Uterus (tissue), 4 donors: ENCODE results near the gene PRDM15. TPM values are rescaled to one million over a fixed set of nuclear protein-coding genes. Genes with fewer than 3 reads are reported as not detected.

Experiments
- DNase-seq, 2 donors: peaks; one replicate each; pipeline ENCODE4 v3.0.0-alpha.2; 2019 to 2020
- H3K27ac ChIP-seq, 2 donors: fragments of 200-600 bp; sonication (generic); 1 replicate in 1 of 2; 2 replicates in 1 of 2; pipeline ENCODE4 v1.5.1; 2016 to 2018
- H3K27me3 ChIP-seq, 2 donors: fragments of 200-600 bp; sonication (generic); one replicate each; pipeline ENCODE4 v1.5.1; 2018 to 2019; ENCODE audit warnings: control low read depth in 1 of 2
- H3K36me3 ChIP-seq, 2 donors: fragments of 200-600 bp; sonication (generic); one replicate each; pipeline ENCODE4 v1.5.1; 2019; ENCODE audit warnings: control low read depth in 1 of 2
- H3K4me1 ChIP-seq, 2 donors: fragments of 200-600 bp; sonication (generic); one replicate each; pipeline ENCODE4 v1.5.1; 2018 to 2019; ENCODE audit warnings: control low read depth in 1 of 2
- H3K4me3 ChIP-seq, 2 donors: fragments of 200-600 bp; sonication (generic); 1 replicate in 1 of 2; 2 replicates in 1 of 2; pipeline ENCODE4 v1.5.1; 2018 to 2019; ENCODE audit warnings: mild to moderate bottlenecking in 1 of 2
- H3K9me3 ChIP-seq, 2 donors: fragments of 200-600 bp; sonication (generic); one replicate each; pipeline ENCODE4 v1.5.1; 2019; ENCODE audit warnings: control low read depth in 1 of 2
- POLR2A ChIP-seq, 2 donors: fragments of 450-650 bp; IDR thresholded peaks; one replicate each; pipeline ENCODE4 v1.6.1; 2016; ENCODE audit warnings: antibody characterized with exemption in 2 of 2, mild to moderate bottlenecking in 1 of 2, moderate library complexity in 1 of 2
- intact Hi-C: fragments of 100-400 bp; cut with DNase I; formaldehyde crosslinking; loops from one replicate; pipeline ENCODE4 v1.15.1; 2023; ENCODE audit warnings: low total_unique reads
- total RNA-seq, 4 donors: library from RNA; depleted of rRNA in 3 of 4; stranded (reverse); fragments of >200 nt in 3 of 4; gene quantifications; one replicate each; pipeline versions ENCODE4 v1.1.0 to v1.2.4, GENCODE V29; 2014 to 2023
- TF ChIP-seq, protein P1 (sequence below), 4 experiments: fragments of 200-600 bp in 2 of 4; fragments of 450-650 bp in 2 of 4; sonication (generic) in 2 of 4; IDR thresholded peaks; one replicate each; pipeline ENCODE4 v1.5.1; 2016 to 2019; ENCODE audit warnings: antibody characterized with exemption in 4 of 4, mild to moderate bottlenecking in 2 of 4, moderate library complexity in 1 of 4
- donor health status: DM: yes; HTN: yes; CAD: no.

PRDM15 gene
- total RNA-seq, 4 donors from 2014 or later, result 5.9 to 11.0 (median 6.5) TPM

DNA sequence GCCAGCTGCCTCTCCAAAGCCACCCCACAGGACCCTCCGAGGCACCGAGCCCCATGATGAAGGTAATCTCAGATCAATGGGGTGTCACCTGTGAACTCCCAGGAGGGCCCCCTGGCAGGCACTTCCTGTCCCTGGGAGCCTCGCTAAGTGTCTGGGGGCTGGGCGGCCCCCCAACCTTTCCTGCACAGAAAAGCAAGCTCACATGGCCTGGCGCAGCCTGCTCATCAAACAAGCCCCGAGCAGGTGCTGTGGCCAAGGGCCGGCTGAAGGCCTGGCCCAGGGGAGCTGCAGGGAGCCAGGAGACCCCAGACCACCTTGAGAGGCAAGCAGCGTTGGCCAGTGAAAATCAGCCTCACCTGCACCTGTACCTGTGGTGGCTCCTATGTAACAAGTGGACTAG lies 115.1 kb downstream of the PRDM15 start:
- Histone ChIP-seq H3K36me3 (no peaks in the 10 kb centered on the region), H3K4me1 (peaks cover 0 to 5% of the 10 kb centered on the region in 2 donors), H3K27me3 (peaks cover 14 to 54% of the 10 kb centered on the region in 2 donors), H3K4me3 (no peak overlapping the region), H3K9me3 (no peaks in the 10 kb centered on the region), H3K27ac (no peak overlapping the region)
- TF ChIP-seq, protein P1, sequence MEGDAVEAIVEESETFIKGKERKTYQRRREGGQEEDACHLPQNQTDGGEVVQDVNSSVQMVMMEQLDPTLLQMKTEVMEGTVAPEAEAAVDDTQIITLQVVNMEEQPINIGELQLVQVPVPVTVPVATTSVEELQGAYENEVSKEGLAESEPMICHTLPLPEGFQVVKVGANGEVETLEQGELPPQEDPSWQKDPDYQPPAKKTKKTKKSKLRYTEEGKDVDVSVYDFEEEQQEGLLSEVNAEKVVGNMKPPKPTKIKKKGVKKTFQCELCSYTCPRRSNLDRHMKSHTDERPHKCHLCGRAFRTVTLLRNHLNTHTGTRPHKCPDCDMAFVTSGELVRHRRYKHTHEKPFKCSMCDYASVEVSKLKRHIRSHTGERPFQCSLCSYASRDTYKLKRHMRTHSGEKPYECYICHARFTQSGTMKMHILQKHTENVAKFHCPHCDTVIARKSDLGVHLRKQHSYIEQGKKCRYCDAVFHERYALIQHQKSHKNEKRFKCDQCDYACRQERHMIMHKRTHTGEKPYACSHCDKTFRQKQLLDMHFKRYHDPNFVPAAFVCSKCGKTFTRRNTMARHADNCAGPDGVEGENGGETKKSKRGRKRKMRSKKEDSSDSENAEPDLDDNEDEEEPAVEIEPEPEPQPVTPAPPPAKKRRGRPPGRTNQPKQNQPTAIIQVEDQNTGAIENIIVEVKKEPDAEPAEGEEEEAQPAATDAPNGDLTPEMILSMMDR (IDR thresholded peaks at IDR 0.05), result no peak
- TF ChIP-seq POLR2A (IDR thresholded peaks at IDR 0.05), result no peak
- intact Hi-C loops, result no loop called here
- DNase-seq, result no peak

DNA sequence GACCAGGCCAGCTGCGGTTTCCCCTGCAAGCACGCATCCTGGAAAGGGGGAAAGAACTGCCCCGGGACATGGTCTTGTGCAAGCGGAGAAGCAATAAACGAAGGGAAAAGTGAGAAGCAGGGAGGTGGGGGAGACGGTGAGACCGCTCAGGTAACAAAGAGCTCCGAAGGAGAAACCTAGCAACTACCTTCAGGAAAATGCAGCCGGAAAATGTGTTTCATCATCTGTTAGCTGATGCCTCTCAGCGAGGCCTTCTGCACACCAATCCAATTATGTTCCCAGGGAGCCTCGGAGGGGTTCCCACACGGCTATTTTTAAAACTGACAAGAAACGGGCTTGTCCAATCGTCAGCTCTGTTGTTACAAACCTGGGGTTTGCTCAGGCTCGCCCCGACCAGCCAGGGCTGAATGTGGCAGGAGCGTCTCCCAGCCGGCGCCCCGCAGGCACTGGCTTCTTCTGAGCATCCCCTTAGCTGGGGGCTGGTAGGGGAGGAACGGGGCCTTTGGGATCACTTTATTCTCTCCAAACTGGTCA lies 115.7 kb downstream of the PRDM15 start:
- Histone ChIP-seq H3K4me3 (no peak overlapping the region), H3K4me1 (peaks cover 0 to 5% of the 10 kb centered on the region in 2 donors), H3K27me3 (peaks cover 14 to 52% of the 10 kb centered on the region in 2 donors), H3K36me3 (no peaks in the 10 kb centered on the region), H3K27ac (no peak overlapping the region), H3K9me3 (no peaks in the 10 kb centered on the region)
- intact Hi-C loops, result no loop called here
- TF ChIP-seq POLR2A (IDR thresholded peaks at IDR 0.05), result no peak
- TF ChIP-seq, protein P1 (IDR thresholded peaks at IDR 0.05), result no peak
- no peak for DNase-seq

DNA sequence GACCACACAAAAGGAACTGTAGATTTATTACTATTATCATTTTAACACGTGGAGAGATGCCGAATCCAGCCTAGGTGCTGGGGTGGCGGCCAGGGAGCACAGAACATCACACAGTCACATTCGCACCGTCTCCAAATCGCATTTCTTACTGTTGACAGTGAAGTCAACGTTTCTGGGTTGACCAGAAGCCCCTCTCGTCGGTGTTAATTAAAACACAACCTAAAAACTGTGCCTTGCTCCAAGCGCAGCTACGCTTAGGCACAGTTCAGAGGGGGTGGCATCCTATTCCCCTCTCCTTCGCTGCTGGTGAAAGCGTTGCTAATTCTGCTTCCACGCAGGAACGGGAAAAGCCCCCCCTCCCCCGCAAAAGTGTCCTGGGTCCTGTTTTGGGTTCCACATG lies 116.4 kb downstream of the PRDM15 start:
- no peak for DNase-seq
- Histone ChIP-seq H3K9me3 (no peaks in the 10 kb centered on the region), H3K4me3 (no peak overlapping the region), H3K27ac (no peak overlapping the region), H3K4me1 (peaks cover 0 to 5% of the 10 kb centered on the region in 2 donors), H3K27me3 (peaks cover 14 to 46% of the 10 kb centered on the region in 2 donors), H3K36me3 (no peaks in the 10 kb centered on the region)
- TF ChIP-seq POLR2A (IDR thresholded peaks at IDR 0.05), result no peak
- TF ChIP-seq, protein P1 (IDR thresholded peaks at IDR 0.05), result no peak
- intact Hi-C loops, result no loop called here

DNA sequence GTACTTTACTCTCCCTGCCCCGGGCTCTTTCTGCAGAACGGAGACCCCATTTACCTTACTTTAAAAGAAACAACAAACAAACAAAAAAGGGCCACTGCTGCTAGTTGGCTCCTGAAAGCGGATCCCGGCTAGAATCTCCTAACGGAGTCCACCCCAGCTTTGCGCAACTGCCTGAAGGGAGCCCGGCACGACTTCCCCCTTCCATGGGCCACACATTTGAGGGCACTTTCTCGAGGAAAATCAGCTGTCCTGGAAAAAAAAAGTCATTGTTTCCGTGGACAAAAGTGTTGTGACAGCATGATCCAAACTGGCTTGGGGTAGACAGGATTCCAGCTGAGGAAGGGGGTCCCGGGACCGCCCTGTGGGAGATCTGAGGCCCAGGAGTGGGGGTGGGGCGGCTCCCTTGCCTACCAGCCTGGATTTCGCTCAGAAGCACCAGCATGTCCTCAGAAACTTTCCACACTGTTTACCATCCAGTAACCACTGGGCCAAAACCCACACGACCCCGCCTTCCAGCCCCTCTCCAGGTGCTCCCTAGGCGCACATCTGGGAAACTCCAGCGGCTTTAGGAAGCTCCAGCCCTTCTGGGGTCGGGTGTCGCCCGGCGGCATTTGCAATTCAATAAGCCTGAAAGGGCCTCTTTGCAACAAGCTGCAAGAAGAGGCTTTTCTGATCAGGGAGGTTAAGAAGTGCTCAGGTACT lies 117.1 kb downstream of the PRDM15 start:
- no peak for TF ChIP-seq POLR2A (IDR thresholded peaks at IDR 0.05)
- TF ChIP-seq, protein P1 (IDR thresholded peaks at IDR 0.05), result no peak
- H3K27me3 ChIP-seq, result peaks cover 9 to 39% of the 10 kb centered on the region in 2 donors
- no peak overlapping the region for H3K4me3 ChIP-seq
- H3K9me3 ChIP-seq, result no peaks in the 10 kb centered on the region
- intact Hi-C loops, result no loop called here
- H3K4me1 ChIP-seq, result peaks cover 0 to 3% of the 10 kb centered on the region in 2 donors
- H3K27ac ChIP-seq, result no peak overlapping the region
- no peaks in the 10 kb centered on the region for H3K36me3 ChIP-seq
- no peak for DNase-seq

DNA sequence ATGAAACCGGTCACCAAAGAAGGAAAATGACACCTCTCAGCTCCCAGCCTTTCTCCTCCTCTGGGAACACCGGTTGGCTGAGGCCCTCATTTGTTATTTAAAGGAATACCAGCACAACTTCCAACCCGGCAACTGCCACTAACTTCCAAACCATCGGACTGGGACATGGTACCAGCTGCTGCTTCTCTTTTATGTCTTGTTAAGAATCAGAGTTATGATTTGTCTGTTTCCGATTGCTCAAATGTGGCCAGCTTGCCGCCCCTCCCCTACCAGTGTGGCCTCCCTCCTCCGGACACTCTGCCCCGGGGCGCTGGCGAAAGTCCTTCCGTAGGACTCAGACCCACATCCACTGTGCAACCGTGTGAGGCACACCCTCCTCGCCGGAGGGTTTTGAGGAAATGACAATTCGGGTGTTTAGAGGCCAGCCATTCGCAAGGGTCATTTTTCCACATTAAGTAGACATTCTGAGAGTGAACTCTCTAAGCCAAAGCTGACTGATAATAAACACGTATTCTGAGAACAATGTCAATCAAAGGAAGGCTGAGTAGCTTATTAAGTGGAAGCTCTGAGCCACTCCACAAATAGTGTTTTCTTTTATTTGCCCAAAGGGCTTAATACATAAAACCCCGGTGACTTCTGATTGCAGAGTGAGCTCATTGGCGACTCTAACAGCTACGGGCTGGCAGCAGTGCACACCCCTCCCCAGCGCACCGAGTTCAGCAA lies 117.8 kb downstream of the PRDM15 start:
- Histone ChIP-seq H3K9me3 (no peaks in the 10 kb centered on the region), H3K27me3 (peaks cover 4 to 32% of the 10 kb centered on the region in 2 donors), H3K4me3 (no peak overlapping the region), H3K4me1 (no peaks in the 10 kb centered on the region), H3K27ac (no peak overlapping the region), H3K36me3 (no peaks in the 10 kb centered on the region)
- DNase-seq, result no peak
- intact Hi-C loops, result no loop called here
- TF ChIP-seq, protein P1 (IDR thresholded peaks at IDR 0.05), result no peak
- no peak for TF ChIP-seq POLR2A (IDR thresholded peaks at IDR 0.05)
